Ishikawa (cell line): ENCODE results near the gene FAM171A2.

Experiments
- CREB1 ChIP-seq: IDR thresholded peaks from 2 replicates; pipeline ENCODE4 v1.6.1; 2012; ENCODE audit warnings: low read depth
- YY1 ChIP-seq: IDR thresholded peaks from 2 replicates; pipeline ENCODE4 v1.6.1; 2012; ENCODE audit warnings: low read depth
- TF ChIP-seq, protein P1 (sequence below): IDR thresholded peaks from 2 replicates; pipeline ENCODE4 v1.6.1; 2012
- TF ChIP-seq, protein P2 (sequence below): IDR thresholded peaks from 2 replicates; pipeline ENCODE4 v1.6.1; 2012; ENCODE audit warnings: low read depth, mild to moderate bottlenecking

DNA sequence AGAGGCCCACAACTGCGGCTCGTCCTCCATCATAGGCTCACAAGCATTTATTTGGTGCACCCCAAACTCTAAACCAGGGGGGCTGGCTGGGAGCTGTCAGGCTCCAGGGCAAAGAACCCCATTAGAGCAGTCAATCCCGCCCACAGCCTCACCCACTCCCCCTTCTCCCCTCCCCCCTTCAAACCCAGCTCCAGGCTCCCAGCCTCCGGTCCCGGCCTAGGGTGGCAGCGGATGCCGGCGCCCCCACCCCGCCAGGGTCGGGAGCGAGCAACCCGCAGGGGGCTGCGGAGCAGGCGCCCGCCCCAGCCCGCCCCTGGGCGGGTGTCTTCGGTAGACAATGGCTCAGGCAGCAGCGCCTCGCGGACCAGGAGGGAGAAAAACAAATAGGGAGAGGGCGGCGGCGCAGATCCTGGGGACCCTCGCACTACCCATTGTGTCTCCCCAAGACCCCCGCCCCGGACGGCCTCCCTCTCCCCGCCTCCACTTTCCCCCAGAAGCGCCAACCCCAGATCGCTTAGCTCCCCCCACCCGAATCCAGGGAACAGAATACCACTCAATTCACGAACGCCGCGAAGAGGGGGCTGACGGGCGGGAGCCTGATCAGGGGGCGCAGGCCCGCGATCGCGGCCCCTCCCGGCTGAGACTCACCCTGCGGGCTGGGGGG lies 572 bp downstream of the FAM171A2 start:
- no peak for TF ChIP-seq CREB1
- TF ChIP-seq, protein P1, sequence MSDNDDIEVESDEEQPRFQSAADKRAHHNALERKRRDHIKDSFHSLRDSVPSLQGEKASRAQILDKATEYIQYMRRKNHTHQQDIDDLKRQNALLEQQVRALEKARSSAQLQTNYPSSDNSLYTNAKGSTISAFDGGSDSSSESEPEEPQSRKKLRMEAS = no peak
- no peak for TF ChIP-seq YY1
- TF ChIP-seq, protein P2, sequence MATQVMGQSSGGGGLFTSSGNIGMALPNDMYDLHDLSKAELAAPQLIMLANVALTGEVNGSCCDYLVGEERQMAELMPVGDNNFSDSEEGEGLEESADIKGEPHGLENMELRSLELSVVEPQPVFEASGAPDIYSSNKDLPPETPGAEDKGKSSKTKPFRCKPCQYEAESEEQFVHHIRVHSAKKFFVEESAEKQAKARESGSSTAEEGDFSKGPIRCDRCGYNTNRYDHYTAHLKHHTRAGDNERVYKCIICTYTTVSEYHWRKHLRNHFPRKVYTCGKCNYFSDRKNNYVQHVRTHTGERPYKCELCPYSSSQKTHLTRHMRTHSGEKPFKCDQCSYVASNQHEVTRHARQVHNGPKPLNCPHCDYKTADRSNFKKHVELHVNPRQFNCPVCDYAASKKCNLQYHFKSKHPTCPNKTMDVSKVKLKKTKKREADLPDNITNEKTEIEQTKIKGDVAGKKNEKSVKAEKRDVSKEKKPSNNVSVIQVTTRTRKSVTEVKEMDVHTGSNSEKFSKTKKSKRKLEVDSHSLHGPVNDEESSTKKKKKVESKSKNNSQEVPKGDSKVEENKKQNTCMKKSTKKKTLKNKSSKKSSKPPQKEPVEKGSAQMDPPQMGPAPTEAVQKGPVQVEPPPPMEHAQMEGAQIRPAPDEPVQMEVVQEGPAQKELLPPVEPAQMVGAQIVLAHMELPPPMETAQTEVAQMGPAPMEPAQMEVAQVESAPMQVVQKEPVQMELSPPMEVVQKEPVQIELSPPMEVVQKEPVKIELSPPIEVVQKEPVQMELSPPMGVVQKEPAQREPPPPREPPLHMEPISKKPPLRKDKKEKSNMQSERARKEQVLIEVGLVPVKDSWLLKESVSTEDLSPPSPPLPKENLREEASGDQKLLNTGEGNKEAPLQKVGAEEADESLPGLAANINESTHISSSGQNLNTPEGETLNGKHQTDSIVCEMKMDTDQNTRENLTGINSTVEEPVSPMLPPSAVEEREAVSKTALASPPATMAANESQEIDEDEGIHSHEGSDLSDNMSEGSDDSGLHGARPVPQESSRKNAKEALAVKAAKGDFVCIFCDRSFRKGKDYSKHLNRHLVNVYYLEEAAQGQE = no peak
